ENCODE measurements around the gene BTBD2. TPM values are rescaled to one million over a fixed set of nuclear protein-coding genes. Genes with fewer than 3 reads are reported as not detected.
"Not testable (repeated sequence)": the region's sequence is repeated elsewhere in the genome, so short reads cannot be mapped to it uniquely, and the experiment has no call there.

BTBD2 gene
- total and polyA plus RNA-seq, 2 of the 13 experiments (the other 11 are each of a cell fraction or from before 2014, with no cell fraction given): 28.1 to 45.3 TPM

DNA sequence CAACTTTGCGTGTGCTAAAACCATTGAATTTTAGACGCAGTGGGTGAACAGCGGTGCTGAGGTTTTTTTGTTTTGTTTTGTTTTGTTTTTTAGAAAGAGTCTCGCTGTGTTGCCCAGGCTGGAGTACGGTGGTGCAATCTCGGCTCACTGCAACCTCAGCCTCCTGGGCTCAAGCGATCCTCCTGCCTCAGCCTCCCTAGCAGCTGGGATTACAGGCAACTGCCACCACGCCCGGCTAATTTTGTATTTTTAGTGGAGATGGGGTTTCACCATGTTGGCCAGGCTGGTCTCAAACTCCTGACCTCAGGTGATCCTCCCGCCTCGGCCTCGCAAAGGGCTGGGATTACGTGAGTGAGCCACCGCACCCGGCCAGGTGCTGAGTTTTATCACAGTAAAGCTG lies 18.7 kb upstream of the BTBD2 start:
- H4K20me1 ChIP-seq (ENCODE audit: insufficient read depth, low read length); H3K4me3 ChIP-seq (replicated peaks in 1 of 3; ENCODE audit: insufficient read depth in 1 of 3, low read depth in 2 of 3, low read length in 3 of 3); H3K9ac ChIP-seq (ENCODE audit: insufficient read depth, low read depth, low read length); H3K36me3 ChIP-seq (replicated peaks in 1 of 2; ENCODE audit: control insufficient read depth in 1 of 2, insufficient read depth in 2 of 2, low read length in 2 of 2); H3K4me2 ChIP-seq (ENCODE audit: low read depth, low read length); H3K27ac ChIP-seq (ENCODE audit: extremely low read length, insufficient read depth, low read length); in situ Hi-C loops (cut with HindIII; ENCODE audit: extremely low pct_ligation_motif_present, low pct_unique_long_range_greater_than_20kb); BruUV-seq (replicated peaks); H3K27me3 ChIP-seq (ENCODE audit: control insufficient read depth in 1 of 2, insufficient read depth in 2 of 2, low read length in 2 of 2); intact Hi-C loops (cut with micrococcal nuclease; ENCODE audit: unreplicated experiment); DNase-seq (ENCODE audit: low spot score); H2AFZ ChIP-seq (ENCODE audit: low read length); FAIRE-seq; CTCF ChIA-PET (ENCODE audit: low intra/inter-chr PET ratio, low total read pairs); H3K9me3 ChIP-seq (ENCODE audit: low read length); H3K79me2 ChIP-seq (ENCODE audit: insufficient read depth, low read length); ATAC-seq: not testable (repeated sequence)
- WGBS (ENCODE audit: low lambda C conversion rate): 85% methylated on average over 13 of the region's 15 CpGs
- peaks cover 14% of the 10 kb centered on the region for H3K4me1 ChIP-seq (ENCODE audit: insufficient read depth, low read length)
- TF ChIP-seq, protein P1, sequence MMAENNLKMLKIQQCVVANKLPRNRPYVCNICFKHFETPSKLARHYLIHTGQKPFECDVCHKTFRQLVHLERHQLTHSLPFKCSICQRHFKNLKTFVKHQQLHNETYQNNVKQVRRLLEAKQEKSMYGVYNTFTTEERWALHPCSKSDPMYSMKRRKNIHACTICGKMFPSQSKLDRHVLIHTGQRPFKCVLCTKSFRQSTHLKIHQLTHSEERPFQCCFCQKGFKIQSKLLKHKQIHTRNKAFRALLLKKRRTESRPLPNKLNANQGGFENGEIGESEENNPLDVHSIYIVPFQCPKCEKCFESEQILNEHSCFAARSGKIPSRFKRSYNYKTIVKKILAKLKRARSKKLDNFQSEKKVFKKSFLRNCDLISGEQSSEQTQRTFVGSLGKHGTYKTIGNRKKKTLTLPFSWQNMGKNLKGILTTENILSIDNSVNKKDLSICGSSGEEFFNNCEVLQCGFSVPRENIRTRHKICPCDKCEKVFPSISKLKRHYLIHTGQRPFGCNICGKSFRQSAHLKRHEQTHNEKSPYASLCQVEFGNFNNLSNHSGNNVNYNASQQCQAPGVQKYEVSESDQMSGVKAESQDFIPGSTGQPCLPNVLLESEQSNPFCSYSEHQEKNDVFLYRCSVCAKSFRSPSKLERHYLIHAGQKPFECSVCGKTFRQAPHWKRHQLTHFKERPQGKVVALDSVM (CRISPR knock-in tag; IDR thresholded peaks at IDR 0.05): peak; percentile 28; the same call in 1 of the 2 replicates
- POLR2A ChIA-PET: interaction anchor here (2.3 kb wide), 1 partner anchor 17 kb away, joined by 7 read pairs; the partner anchor contains the start of gene MKNK2

- 39% methylated on average over 5 of the region's 9 CpGs for WGBS (ENCODE audit: low lambda C conversion rate)
- no peaks in the 10 kb centered on the region for H4K20me1 ChIP-seq (ENCODE audit: insufficient read depth, low read length)
- no peak overlapping the region for H3K4me2 ChIP-seq (ENCODE audit: low read depth, low read length)
- ATAC-seq: no peak
- H3K36me3 ChIP-seq (replicated peaks in 1 of 2; ENCODE audit: control insufficient read depth in 1 of 2, insufficient read depth in 2 of 2, low read length in 2 of 2): 0 out of 5 replicates have a peak, but pooled peaks cover 0 to 5% of the 10 kb centered on the region in 2 experiments
- no peak overlapping the region for H3K27ac ChIP-seq (ENCODE audit: extremely low read length, insufficient read depth, low read length)
- BruUV-seq (replicated peaks): no TSS peak
- H3K4me1 ChIP-seq (ENCODE audit: insufficient read depth, low read length): peaks cover 14% of the 10 kb centered on the region
- no peak overlapping the region for H2AFZ ChIP-seq (ENCODE audit: low read length)
- no peaks in the 10 kb centered on the region for H3K79me2 ChIP-seq (ENCODE audit: insufficient read depth, low read length)
- in situ Hi-C loops (cut with HindIII; ENCODE audit: extremely low pct_ligation_motif_present, low pct_unique_long_range_greater_than_20kb): no loop called here
- no peaks in the 10 kb centered on the region for H3K9me3 ChIP-seq (ENCODE audit: low read length)
- ChIA-PET POLR2A (interaction anchor here (2.3 kb wide), 1 partner anchor 17 kb away, joined by 7 read pairs; the partner anchor contains the start of gene MKNK2), CTCF (ENCODE audit: low intra/inter-chr PET ratio, low total read pairs) (no interaction called here)
- no peak overlapping the region for H3K9ac ChIP-seq (ENCODE audit: insufficient read depth, low read depth, low read length)
- peaks cover 0 to 9% of the 10 kb centered on the region in 2 experiments; a peak in 2 of 5 replicates for H3K27me3 ChIP-seq (ENCODE audit: control insufficient read depth in 1 of 2, insufficient read depth in 2 of 2, low read length in 2 of 2)
- DNase-seq (ENCODE audit: low spot score): no peak
- H3K4me3 ChIP-seq (replicated peaks in 1 of 3; ENCODE audit: insufficient read depth in 1 of 3, low read depth in 2 of 3, low read length in 3 of 3): no peak overlapping the region
- intact Hi-C loops (cut with micrococcal nuclease; ENCODE audit: unreplicated experiment): no loop called here
- no peak for FAIRE-seq
- TF ChIP-seq ZBTB1 (CRISPR knock-in tag; IDR thresholded peaks at IDR 0.05; ENCODE audit: borderline replicate concordance) (no peak), ZNF451 (CRISPR knock-in tag; IDR thresholded peaks at IDR 0.05) (no peak), TBL1XR1 (IDR thresholded peaks at IDR 0.05; ENCODE audit: borderline replicate concordance, low read length, partially characterized antibody) (no peak), MYNN (CRISPR knock-in tag; IDR thresholded peaks at IDR 0.05; ENCODE audit: low read depth) (no peak), SMARCE1 (IDR thresholded peaks at IDR 0.05; ENCODE audit: borderline replicate concordance) (no peak), ZNF709 (CRISPR knock-in tag; IDR thresholded peaks at IDR 0.05) (no peak), ZHX1 (CRISPR knock-in tag; IDR thresholded peaks at IDR 0.05; ENCODE audit: low read depth) (no peak), KDM3A (CRISPR knock-in tag; IDR thresholded peaks at IDR 0.05; ENCODE audit: low read depth) (no peak)
- TF ChIP-seq, protein P2, sequence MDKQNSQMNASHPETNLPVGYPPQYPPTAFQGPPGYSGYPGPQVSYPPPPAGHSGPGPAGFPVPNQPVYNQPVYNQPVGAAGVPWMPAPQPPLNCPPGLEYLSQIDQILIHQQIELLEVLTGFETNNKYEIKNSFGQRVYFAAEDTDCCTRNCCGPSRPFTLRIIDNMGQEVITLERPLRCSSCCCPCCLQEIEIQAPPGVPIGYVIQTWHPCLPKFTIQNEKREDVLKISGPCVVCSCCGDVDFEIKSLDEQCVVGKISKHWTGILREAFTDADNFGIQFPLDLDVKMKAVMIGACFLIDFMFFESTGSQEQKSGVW (CRISPR knock-in tag; IDR thresholded peaks at IDR 0.05; ENCODE audit: borderline replicate concordance): no peak
- TF ChIP-seq, protein P3, sequence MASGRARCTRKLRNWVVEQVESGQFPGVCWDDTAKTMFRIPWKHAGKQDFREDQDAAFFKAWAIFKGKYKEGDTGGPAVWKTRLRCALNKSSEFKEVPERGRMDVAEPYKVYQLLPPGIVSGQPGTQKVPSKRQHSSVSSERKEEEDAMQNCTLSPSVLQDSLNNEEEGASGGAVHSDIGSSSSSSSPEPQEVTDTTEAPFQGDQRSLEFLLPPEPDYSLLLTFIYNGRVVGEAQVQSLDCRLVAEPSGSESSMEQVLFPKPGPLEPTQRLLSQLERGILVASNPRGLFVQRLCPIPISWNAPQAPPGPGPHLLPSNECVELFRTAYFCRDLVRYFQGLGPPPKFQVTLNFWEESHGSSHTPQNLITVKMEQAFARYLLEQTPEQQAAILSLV (CRISPR knock-in tag; IDR thresholded peaks at IDR 0.05; ENCODE audit: borderline replicate concordance): no peak
These were observed 18.3 kb upstream of the BTBD2 start for GRCh38 chr19:2033825-2034159.

Measured in HepG2 (cell line).